ENCODE results near the gene LENEP. TPM values are rescaled to one million over a fixed set of nuclear protein-coding genes. Genes with fewer than 3 reads are reported as not detected.

LENEP gene
- total and polyA plus RNA-seq, 2 donors: 0.09 to 0.16 TPM

Other genes with a start within 250 kb of the LENEP start
- gene KCNN3, start 123.3 kb upstream of the LENEP start, total RNA-seq: 1.8 TPM
- 0.64 TPM for gene KCNN3, start 123.3 kb upstream of the LENEP start, polyA plus RNA-seq
- 14.7 TPM for gene PMVK, start 56.9 kb upstream of the LENEP start, total RNA-seq
- 27.5 TPM for gene PMVK, start 56.9 kb upstream of the LENEP start, polyA plus RNA-seq
- 91.5 TPM for gene PBXIP1, start 37.5 kb upstream of the LENEP start, total RNA-seq
- gene PBXIP1, start 37.5 kb upstream of the LENEP start, polyA plus RNA-seq: 104 TPM
- 15.3 TPM for gene PYGO2, start 31.8 kb upstream of the LENEP start, total RNA-seq
- gene PYGO2, start 31.8 kb upstream of the LENEP start, polyA plus RNA-seq: 24.5 TPM
- gene SHC1, start 22.8 kb upstream of the LENEP start, total RNA-seq: 30.5 TPM
- 66.7 TPM for gene SHC1, start 22.8 kb upstream of the LENEP start, polyA plus RNA-seq
- gene CKS1B, start 18.9 kb upstream of the LENEP start, total RNA-seq: 113 TPM
- 32.8 TPM for gene CKS1B, start 18.9 kb upstream of the LENEP start, polyA plus RNA-seq
- 26.7 TPM for gene FLAD1, start 10.2 kb upstream of the LENEP start, total RNA-seq
- 34.8 TPM for gene FLAD1, start 10.2 kb upstream of the LENEP start, polyA plus RNA-seq
- gene ZBTB7B, start 9.2 kb downstream of the LENEP start, total RNA-seq: 12.1 TPM
- 21.9 TPM for gene ZBTB7B, start 9.2 kb downstream of the LENEP start, polyA plus RNA-seq
- gene DCST2, start 40.2 kb downstream of the LENEP start, total RNA-seq: 0.24 TPM
- gene DCST2, start 40.2 kb downstream of the LENEP start, polyA plus RNA-seq: 7.8 TPM
- gene DCST1, start 40.2 kb downstream of the LENEP start, total RNA-seq: not detected
- gene DCST1, start 40.2 kb downstream of the LENEP start, polyA plus RNA-seq: not detected
- gene ADAM15, start 57.7 kb downstream of the LENEP start, total RNA-seq: 12.2 TPM
- gene ADAM15, start 57.7 kb downstream of the LENEP start, polyA plus RNA-seq: 91.5 TPM
- gene EFNA4, start 70.2 kb downstream of the LENEP start, total RNA-seq: 4.9 TPM
- gene EFNA4, start 70.2 kb downstream of the LENEP start, polyA plus RNA-seq: 7.4 TPM
- 2.1 TPM for gene EFNA3, start 85.3 kb downstream of the LENEP start, total RNA-seq
- 3.4 TPM for gene EFNA3, start 85.3 kb downstream of the LENEP start, polyA plus RNA-seq
- 14.5 TPM for gene EFNA1, start 134.3 kb downstream of the LENEP start, total RNA-seq
- gene EFNA1, start 134.3 kb downstream of the LENEP start, polyA plus RNA-seq: 52.6 TPM
- gene SLC50A1, start 142.3 kb downstream of the LENEP start, total RNA-seq: 25.7 TPM
- gene SLC50A1, start 142.3 kb downstream of the LENEP start, polyA plus RNA-seq: 54.5 TPM
- 34.0 TPM for gene DPM3, start 146.9 kb downstream of the LENEP start, total RNA-seq
- 155 TPM for gene DPM3, start 146.9 kb downstream of the LENEP start, polyA plus RNA-seq
- gene KRTCAP2, start 179.7 kb downstream of the LENEP start, total RNA-seq: 97.7 TPM
- gene KRTCAP2, start 179.7 kb downstream of the LENEP start, polyA plus RNA-seq: 223 TPM
- 1.9 TPM for gene TRIM46, start 180.3 kb downstream of the LENEP start, total RNA-seq
- gene TRIM46, start 180.3 kb downstream of the LENEP start, polyA plus RNA-seq: 4.3 TPM
- 7.6 TPM for gene THBS3, start 214.3 kb downstream of the LENEP start, total RNA-seq
- 46.1 TPM for gene THBS3, start 214.3 kb downstream of the LENEP start, polyA plus RNA-seq
- gene MTX1, start 215.1 kb downstream of the LENEP start, total RNA-seq: 35.1 TPM
- gene MTX1, start 215.1 kb downstream of the LENEP start, polyA plus RNA-seq: 36.8 TPM

Measured in thymus (tissue), 2 donors.